SK-N-SH treated with all-trans-retinoic acid at 6 μM for 48 hours (cell line): ENCODE measurements around the gene RELT.

Source experiments
- ATAC-seq: fragments of 200-7000 bp; cut with Tn5 transposase; 3 replicates; pipeline ENCODE4 v1.9.1; 2020; ENCODE audit warnings: mild to moderate bottlenecking, moderate library complexity
- ARNTL ChIP-seq: fragments of 450-650 bp; formaldehyde crosslinking; IDR thresholded peaks from 2 replicates; pipeline ENCODE4 v1.5.0; 2020; ENCODE audit warnings: low read depth, mild to moderate bottlenecking, moderate library complexity, borderline replicate concordance
- BACH2 ChIP-seq: fragments of 250-450 bp; sonication (Bioruptor Pico); IDR thresholded peaks from 2 replicates; pipeline ENCODE4 v1.9.0; 2021; ENCODE audit warnings: mild to moderate bottlenecking, borderline replicate concordance
- CREB5 ChIP-seq: fragments of 250-450 bp; sonication (Bioruptor Pico); IDR thresholded peaks from 2 replicates; pipeline ENCODE4 v1.5.1; 2020; ENCODE audit warnings: low read depth, mild to moderate bottlenecking, moderate library complexity
- CSDC2 ChIP-seq: fragments of 250-450 bp; sonication (Bioruptor Pico); IDR thresholded peaks from 2 replicates; pipeline ENCODE4 v1.5.0; 2020; ENCODE audit warnings: mild to moderate bottlenecking, moderate library complexity
- CSRNP3 ChIP-seq: fragments of 250-450 bp; sonication (Bioruptor Pico); IDR thresholded peaks from 2 replicates; pipeline ENCODE4 v1.5.1; 2021; ENCODE audit warnings: mild to moderate bottlenecking, moderate library complexity
- ESRRG ChIP-seq: fragments of 250-450 bp; sonication (Bioruptor Pico); IDR thresholded peaks from 2 replicates; pipeline ENCODE4 v1.6.1; 2021; ENCODE audit warnings: mild to moderate bottlenecking
- GLIS3 ChIP-seq: fragments of 250-450 bp; sonication (Bioruptor Pico); IDR thresholded peaks from 2 replicates; pipeline ENCODE4 v1.5.0; 2020; ENCODE audit warnings: mild to moderate bottlenecking, moderate library complexity
- ISL1 ChIP-seq: fragments of 250-450 bp; sonication (Bioruptor Pico); IDR thresholded peaks from 2 replicates; pipeline ENCODE4 v2.1.2; 2022; ENCODE audit warnings: mild to moderate bottlenecking, moderate library complexity
- OSR1 ChIP-seq: fragments of 250-450 bp; sonication (Bioruptor Pico); IDR thresholded peaks from 2 replicates; pipeline ENCODE4 v1.8.0; 2022; ENCODE audit warnings: moderate library complexity, mild to moderate bottlenecking, inconsistent platforms
- PPARA ChIP-seq: fragments of 250-450 bp; sonication (Bioruptor Pico); IDR thresholded peaks from 2 replicates; pipeline ENCODE4 v1.5.0; 2020; ENCODE audit warnings: mild to moderate bottlenecking, borderline replicate concordance
- RARB ChIP-seq: fragments of 250-450 bp; sonication (Bioruptor Pico); IDR thresholded peaks from 2 replicates; pipeline ENCODE4 v1.8.0; 2021; ENCODE audit warnings: mild to moderate bottlenecking, moderate library complexity
- SNAI2 ChIP-seq: fragments of 250-450 bp; sonication (Bioruptor Pico); IDR thresholded peaks from 2 replicates; pipeline ENCODE4 v1.5.0; 2020; ENCODE audit warnings: mild to moderate bottlenecking, moderate library complexity
- TCF4 ChIP-seq: fragments of 250-450 bp; sonication (Bioruptor Pico); IDR thresholded peaks from 2 replicates; pipeline ENCODE4 v1.8.0; 2021; ENCODE audit warnings: mild to moderate bottlenecking, moderate library complexity, borderline replicate concordance
- TOX ChIP-seq: fragments of 250-450 bp; sonication (Bioruptor Pico); IDR thresholded peaks from 2 replicates; pipeline ENCODE4 v1.8.0; 2021; ENCODE audit warnings: mild to moderate bottlenecking, moderate library complexity, borderline replicate concordance
- ZFP30 ChIP-seq: fragments of 450-650 bp; formaldehyde crosslinking; IDR thresholded peaks from 2 replicates; pipeline ENCODE4 v1.5.0; 2022; ENCODE audit warnings: mild to moderate bottlenecking, moderate library complexity
- ZNF565 ChIP-seq: fragments of 450-650 bp; formaldehyde crosslinking; conservative IDR thresholded peaks from 2 replicates; pipeline ENCODE4 v1.5.0; 2020; ENCODE audit warnings: low read depth, mild to moderate bottlenecking, moderate library complexity
- ZNF70 ChIP-seq: fragments of 450-650 bp; formaldehyde crosslinking; IDR thresholded peaks from 2 replicates; pipeline ENCODE4 v1.5.0; 2020; ENCODE audit warnings: mild to moderate bottlenecking, moderate library complexity
- TF ChIP-seq, protein P1 (sequence below): fragments of 250-450 bp; sonication (Bioruptor Pico); IDR thresholded peaks from 2 replicates; pipeline ENCODE4 v1.5.0; 2020; ENCODE audit warnings: mild to moderate bottlenecking, moderate library complexity
- TF ChIP-seq, protein P2 (sequence below): fragments of 250-450 bp; sonication (Bioruptor Pico); IDR thresholded peaks from 2 replicates; pipeline ENCODE4 v1.8.0; 2020; ENCODE audit warnings: mild to moderate bottlenecking, moderate library complexity, borderline replicate concordance
- TF ChIP-seq, protein P3 (sequence below): fragments of 250-450 bp; sonication (Bioruptor Pico); IDR thresholded peaks from 2 replicates; pipeline ENCODE4 v1.8.0; 2021; ENCODE audit warnings: low read depth, mild to moderate bottlenecking, moderate library complexity, borderline replicate concordance

RELT gene

GRCh38 chr11:73374151-73374550 is 2.0 kb upstream of the RELT start:
- TF ChIP-seq CSRNP3 (no peak), PPARA (CRISPR knock-in tag) (no peak), ISL1 (CRISPR knock-in tag) (no peak), SNAI2 (CRISPR knock-in tag) (no peak), BACH2 (no peak), OSR1 (no peak), TOX (CRISPR knock-in tag) (no peak)
- TF ChIP-seq, protein P1, sequence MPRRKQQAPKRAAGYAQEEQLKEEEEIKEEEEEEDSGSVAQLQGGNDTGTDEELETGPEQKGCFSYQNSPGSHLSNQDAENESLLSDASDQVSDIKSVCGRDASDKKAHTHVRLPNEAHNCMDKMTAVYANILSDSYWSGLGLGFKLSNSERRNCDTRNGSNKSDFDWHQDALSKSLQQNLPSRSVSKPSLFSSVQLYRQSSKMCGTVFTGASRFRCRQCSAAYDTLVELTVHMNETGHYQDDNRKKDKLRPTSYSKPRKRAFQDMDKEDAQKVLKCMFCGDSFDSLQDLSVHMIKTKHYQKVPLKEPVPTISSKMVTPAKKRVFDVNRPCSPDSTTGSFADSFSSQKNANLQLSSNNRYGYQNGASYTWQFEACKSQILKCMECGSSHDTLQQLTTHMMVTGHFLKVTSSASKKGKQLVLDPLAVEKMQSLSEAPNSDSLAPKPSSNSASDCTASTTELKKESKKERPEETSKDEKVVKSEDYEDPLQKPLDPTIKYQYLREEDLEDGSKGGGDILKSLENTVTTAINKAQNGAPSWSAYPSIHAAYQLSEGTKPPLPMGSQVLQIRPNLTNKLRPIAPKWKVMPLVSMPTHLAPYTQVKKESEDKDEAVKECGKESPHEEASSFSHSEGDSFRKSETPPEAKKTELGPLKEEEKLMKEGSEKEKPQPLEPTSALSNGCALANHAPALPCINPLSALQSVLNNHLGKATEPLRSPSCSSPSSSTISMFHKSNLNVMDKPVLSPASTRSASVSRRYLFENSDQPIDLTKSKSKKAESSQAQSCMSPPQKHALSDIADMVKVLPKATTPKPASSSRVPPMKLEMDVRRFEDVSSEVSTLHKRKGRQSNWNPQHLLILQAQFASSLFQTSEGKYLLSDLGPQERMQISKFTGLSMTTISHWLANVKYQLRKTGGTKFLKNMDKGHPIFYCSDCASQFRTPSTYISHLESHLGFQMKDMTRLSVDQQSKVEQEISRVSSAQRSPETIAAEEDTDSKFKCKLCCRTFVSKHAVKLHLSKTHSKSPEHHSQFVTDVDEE (CRISPR knock-in tag) = no peak
- no peak for ATAC-seq

DNA sequence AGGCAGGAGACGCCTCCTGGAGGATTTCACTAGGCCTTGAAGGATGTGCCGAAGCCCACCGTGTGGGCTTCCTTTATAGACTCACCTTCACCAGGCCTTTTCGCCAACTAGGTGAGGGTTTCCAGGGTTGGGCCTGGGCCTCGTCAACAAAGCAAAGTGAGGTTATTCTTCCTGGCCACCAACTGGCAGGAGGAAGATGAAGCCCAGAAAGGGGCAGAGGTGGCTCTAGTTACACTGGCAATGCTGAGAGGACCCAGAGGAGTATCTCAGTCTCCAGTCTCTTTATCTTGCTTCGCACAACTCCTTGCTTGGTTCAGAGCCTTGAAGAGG is 404 bp upstream of the RELT start:
- ATAC-seq = no peak
- TF ChIP-seq TCF4 (no peak), TOX (CRISPR knock-in tag) (no peak), ISL1 (CRISPR knock-in tag) (no peak), ARNTL (CRISPR knock-in tag) (no peak)
- TF ChIP-seq, protein P2, sequence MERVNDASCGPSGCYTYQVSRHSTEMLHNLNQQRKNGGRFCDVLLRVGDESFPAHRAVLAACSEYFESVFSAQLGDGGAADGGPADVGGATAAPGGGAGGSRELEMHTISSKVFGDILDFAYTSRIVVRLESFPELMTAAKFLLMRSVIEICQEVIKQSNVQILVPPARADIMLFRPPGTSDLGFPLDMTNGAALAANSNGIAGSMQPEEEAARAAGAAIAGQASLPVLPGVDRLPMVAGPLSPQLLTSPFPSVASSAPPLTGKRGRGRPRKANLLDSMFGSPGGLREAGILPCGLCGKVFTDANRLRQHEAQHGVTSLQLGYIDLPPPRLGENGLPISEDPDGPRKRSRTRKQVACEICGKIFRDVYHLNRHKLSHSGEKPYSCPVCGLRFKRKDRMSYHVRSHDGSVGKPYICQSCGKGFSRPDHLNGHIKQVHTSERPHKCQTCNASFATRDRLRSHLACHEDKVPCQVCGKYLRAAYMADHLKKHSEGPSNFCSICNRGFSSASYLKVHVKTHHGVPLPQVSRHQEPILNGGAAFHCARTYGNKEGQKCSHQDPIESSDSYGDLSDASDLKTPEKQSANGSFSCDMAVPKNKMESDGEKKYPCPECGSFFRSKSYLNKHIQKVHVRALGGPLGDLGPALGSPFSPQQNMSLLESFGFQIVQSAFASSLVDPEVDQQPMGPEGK (CRISPR knock-in tag) = no peak
- TF ChIP-seq, all 23 proteins: peak for 0

- ATAC-seq = peak; percentile 2; the same call in 2 of the 3 replicates
Observed at GRCh38 chr11:73376803-73377629, 817 bp downstream of the RELT start.

More at GRCh38 chr11:73376803-73377629, 817 bp downstream of the RELT start:
- TF ChIP-seq ZNF70 (no peak), GLIS3 (CRISPR knock-in tag) (no peak), ISL1 (CRISPR knock-in tag) (no peak), ZNF565 (CRISPR knock-in tag) (no peak), TOX (CRISPR knock-in tag) (no peak), PPARA (CRISPR knock-in tag) (no peak), OSR1 (no peak), CSRNP3 (no peak), CREB5 (CRISPR knock-in tag) (no peak), ESRRG (CRISPR knock-in tag) (no peak), BACH2 (no peak), CSDC2 (CRISPR knock-in tag) (no peak), ARNTL (CRISPR knock-in tag) (no peak), ZFP30 (CRISPR knock-in tag) (no peak), RARB (CRISPR knock-in tag) (no peak)
- TF ChIP-seq, protein P1 (CRISPR knock-in tag) = no peak
- TF ChIP-seq, protein P3, sequence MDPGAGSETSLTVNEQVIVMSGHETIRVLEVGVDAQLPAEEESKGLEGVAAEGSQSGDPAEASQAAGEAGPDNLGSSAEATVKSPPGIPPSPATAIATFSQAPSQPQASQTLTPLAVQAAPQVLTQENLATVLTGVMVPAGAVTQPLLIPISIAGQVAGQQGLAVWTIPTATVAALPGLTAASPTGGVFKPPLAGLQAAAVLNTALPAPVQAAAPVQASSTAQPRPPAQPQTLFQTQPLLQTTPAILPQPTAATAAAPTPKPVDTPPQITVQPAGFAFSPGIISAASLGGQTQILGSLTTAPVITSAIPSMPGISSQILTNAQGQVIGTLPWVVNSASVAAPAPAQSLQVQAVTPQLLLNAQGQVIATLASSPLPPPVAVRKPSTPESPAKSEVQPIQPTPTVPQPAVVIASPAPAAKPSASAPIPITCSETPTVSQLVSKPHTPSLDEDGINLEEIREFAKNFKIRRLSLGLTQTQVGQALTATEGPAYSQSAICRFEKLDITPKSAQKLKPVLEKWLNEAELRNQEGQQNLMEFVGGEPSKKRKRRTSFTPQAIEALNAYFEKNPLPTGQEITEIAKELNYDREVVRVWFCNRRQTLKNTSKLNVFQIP (CRISPR knock-in tag) = no peak
